GM19455 (cell line): ENCODE results near the gene THSD7A.

Experiments used
- ATAC-seq: cut with Tn5 transposase; IDR thresholded peaks from one replicate; pipeline ENCODE4 v1.9.1; 2021; ENCODE audit not compliant: unreplicated experiment

THSD7A gene

GRCh38 chr7:11346302-11346701 lies 485.7 kb downstream of the THSD7A start:
- ATAC-seq, result no peak

- no peak for ATAC-seq
Observed at GRCh38 chr7:11345621-11346020, 486.4 kb downstream of the THSD7A start.

GRCh38 chr7:11343818-11344413 lies 488.1 kb downstream of the THSD7A start:
- ATAC-seq, result no peak

- ATAC-seq, result no peak
Observed at GRCh38 chr7:11343136-11343535, 488.9 kb downstream of the THSD7A start.

- no peak for ATAC-seq
Observed at GRCh38 chr7:11341285-11341944, 490.6 kb downstream of the THSD7A start.

GRCh38 chr7:11336432-11336831 lies 495.6 kb downstream of the THSD7A start:
- no peak for ATAC-seq

- ATAC-seq, result no peak
Observed at GRCh38 chr7:11335947-11336346, 496.1 kb downstream of the THSD7A start.

- peak; percentile 67 for ATAC-seq
Observed at GRCh38 chr7:11332865-11333228, 499.2 kb downstream of the THSD7A start.

GRCh38 chr7:11332186-11332864 lies 499.7 kb downstream of the THSD7A start:
- peak; percentile 98 for ATAC-seq

- ATAC-seq, result no peak
Observed at GRCh38 chr7:11331128-11332102, 500.6 kb downstream of the THSD7A start.

GRCh38 chr7:11330717-11331116 lies 501.3 kb downstream of the THSD7A start:
- ATAC-seq, result no peak

- no peak for ATAC-seq
Observed at GRCh38 chr7:11330208-11330607, 501.8 kb downstream of the THSD7A start.

- no peak for ATAC-seq
Observed at GRCh38 chr7:11329626-11330025, 502.4 kb downstream of the THSD7A start.

GRCh38 chr7:11328309-11328708 lies 503.7 kb downstream of the THSD7A start:
- ATAC-seq, result no peak

- no peak for ATAC-seq
Observed at GRCh38 chr7:11327633-11328032, 504.4 kb downstream of the THSD7A start.
